ENCODE measurements around the gene RYR1. TPM values are rescaled to one million over a fixed set of nuclear protein-coding genes. Genes with fewer than 3 reads are reported as not detected.
"Not testable (repeated sequence)": the region's sequence is repeated elsewhere in the genome, so short reads cannot be mapped to it uniquely, and the experiment has no call there.

The RYR1 gene
- total RNA-seq, 2 experiments from 2014 or later, result 2.0 to 3.1 TPM

- peaks cover 47% of the 10 kb centered on the region for H3K36me3 Mint-ChIP-seq (ENCODE audit: low read depth)
- intact Hi-C loops (cut with DNase I, micrococcal nuclease), result loop anchor here (1.0 to 5.0 kb wide), 15 partner anchors 15 to 771 kb away; partner anchors contain the start of genes PSMD8 (in 2 of the 2), ACTN4 (in 1 of the 2), ECH1 (in 1 of the 2) and FAM98C (in 1 of the 2)
- ATAC-seq (no peak), DNase-seq (no peak)
- peak overlapping the region; percentile 99 for H3K27ac Mint-ChIP-seq
- peaks cover 40% of the 10 kb centered on the region for H3K4me1 Mint-ChIP-seq
- H3K4me3 Mint-ChIP-seq, result peak overlapping the region; percentile 100
- POLR2A ChIA-PET, result interaction anchor here (0.6 to 1.4 kb wide), 10 partner anchors 15 to 311 kb away, joined by 3 to 12 read pairs (median 4); partner anchors contain the start of genes ACTN4, ECH1, FAM98C and MRPS12
- H3K27me3 Mint-ChIP-seq, result no peaks in the 10 kb centered on the region
- CTCF ChIA-PET, result interaction anchor here (0.6 to 3.6 kb wide), 14 partner anchors 10 to 313 kb away, joined by 3 to 31 read pairs (median 4); partner anchors contain the start of genes ACTN4 and FAM98C
- H3K9me3 Mint-ChIP-seq (ENCODE audit: low read depth), result no peaks in the 10 kb centered on the region
Observed at GRCh38 chr19:38619361-38620174, 186.1 kb downstream of the RYR1 start.

GRCh38 chr19:38624822-38625221 is 191.3 kb downstream of the RYR1 start:
- H3K36me3 Mint-ChIP-seq (ENCODE audit: low read depth), result peaks cover 55% of the 10 kb centered on the region
- H3K4me1 Mint-ChIP-seq, result peaks cover 9% of the 10 kb centered on the region
- no peaks in the 10 kb centered on the region for H3K9me3 Mint-ChIP-seq (ENCODE audit: low read depth)
- no peak overlapping the region for H3K4me3 Mint-ChIP-seq
- ChIA-PET POLR2A (no interaction called here), CTCF (interaction anchor here (0.5 to 1.2 kb wide), 3 partner anchors 10 to 352 kb away, joined by 3 to 5 read pairs (median 4); no protein-coding TSS in a partner anchor)
- no peak for DNase-seq
- ATAC-seq, result no peak
- intact Hi-C loops (cut with DNase I, micrococcal nuclease), result no loop called here
- H3K27me3 Mint-ChIP-seq, result no peaks in the 10 kb centered on the region
- no peak overlapping the region for H3K27ac Mint-ChIP-seq

GRCh38 chr19:38626401-38626800 is 192.9 kb downstream of the RYR1 start:
- Mint-ChIP-seq H3K4me1 (peaks cover 2% of the 10 kb centered on the region), H3K27ac (peak overlapping the region; percentile 65), H3K27me3 (no peaks in the 10 kb centered on the region), H3K4me3 (no peak overlapping the region), H3K36me3 (ENCODE audit: low read depth) (peaks cover 55% of the 10 kb centered on the region), H3K9me3 (ENCODE audit: low read depth) (no peaks in the 10 kb centered on the region)
- DNase-seq (no peak), ATAC-seq (no peak)
- POLR2A ChIA-PET, result no interaction called here
- CTCF ChIA-PET, result no interaction called here
- intact Hi-C loops (cut with DNase I, micrococcal nuclease), result no loop called here

GRCh38 chr19:38629568-38629967 is 196.1 kb downstream of the RYR1 start:
- no peak for ATAC-seq
- CTCF ChIA-PET, result interaction anchor here (0.6 to 1.0 kb wide), 3 partner anchors 11 to 117 kb away, joined by 3 to 5 read pairs (median 3); partner anchors contain the start of gene EIF3K
- intact Hi-C loops (cut with DNase I, micrococcal nuclease), result no loop called here
- Mint-ChIP-seq H3K9me3 (ENCODE audit: low read depth) (no peaks in the 10 kb centered on the region), H3K4me1 (peaks cover 2% of the 10 kb centered on the region), H3K27me3 (no peaks in the 10 kb centered on the region), H3K36me3 (ENCODE audit: low read depth) (peaks cover 43% of the 10 kb centered on the region), H3K4me3 (no peak overlapping the region), H3K27ac (peak overlapping the region; percentile 33)
- no peak for DNase-seq
- POLR2A ChIA-PET, result no interaction called here

GRCh38 chr19:38631301-38631700 is 197.8 kb downstream of the RYR1 start:
- POLR2A ChIA-PET; CTCF ChIA-PET; H3K27me3 Mint-ChIP-seq; H3K4me3 Mint-ChIP-seq; intact Hi-C loops (cut with DNase I, micrococcal nuclease); H3K27ac Mint-ChIP-seq; DNase-seq; ATAC-seq; H3K9me3 Mint-ChIP-seq (ENCODE audit: low read depth): not testable (repeated sequence)
- H3K36me3 Mint-ChIP-seq (ENCODE audit: low read depth), result peaks cover 45% of the 10 kb centered on the region
- peaks cover 15% of the 10 kb centered on the region for H3K4me1 Mint-ChIP-seq

- H3K27me3 Mint-ChIP-seq; intact Hi-C loops (cut with DNase I, micrococcal nuclease); DNase-seq; H3K4me3 Mint-ChIP-seq; H3K27ac Mint-ChIP-seq; H3K9me3 Mint-ChIP-seq (ENCODE audit: low read depth); ATAC-seq; POLR2A ChIA-PET: not testable (repeated sequence)
- peaks cover 43% of the 10 kb centered on the region for H3K36me3 Mint-ChIP-seq (ENCODE audit: low read depth)
- peaks cover 21% of the 10 kb centered on the region for H3K4me1 Mint-ChIP-seq
- CTCF ChIA-PET, result interaction anchor here (0.8 kb wide), 1 partner anchor 116 kb away, joined by 7 read pairs; no protein-coding TSS in a partner anchor
Observed at GRCh38 chr19:38631811-38632475, 198.5 kb downstream of the RYR1 start.

- Mint-ChIP-seq H3K4me1 (peaks cover 28% of the 10 kb centered on the region), H3K4me3 (no peak overlapping the region), H3K27ac (no peak overlapping the region), H3K27me3 (no peaks in the 10 kb centered on the region), H3K9me3 (ENCODE audit: low read depth) (no peaks in the 10 kb centered on the region), H3K36me3 (ENCODE audit: low read depth) (peaks cover 42% of the 10 kb centered on the region)
- DNase-seq (no peak), ATAC-seq (no peak)
- ChIA-PET POLR2A (no interaction called here), CTCF (interaction anchor here (0.8 to 2.6 kb wide), 2 partner anchors 14 to 117 kb away, joined by 7 to 31 read pairs; partner anchors contain the start of genes EIF3K and MAP4K1)
- intact Hi-C loops (cut with DNase I, micrococcal nuclease), result no loop called here
Observed at GRCh38 chr19:38632476-38633213, 199.2 kb downstream of the RYR1 start.

- Mint-ChIP-seq H3K4me1 (peaks cover 28% of the 10 kb centered on the region), H3K9me3 (ENCODE audit: low read depth) (no peaks in the 10 kb centered on the region), H3K4me3 (no peak overlapping the region), H3K27me3 (no peaks in the 10 kb centered on the region), H3K27ac (peak overlapping the region; percentile 90), H3K36me3 (ENCODE audit: low read depth) (peaks cover 32% of the 10 kb centered on the region)
- POLR2A ChIA-PET, result interaction anchor here (0.7 to 1.0 kb wide), 4 partner anchors 12 to 232 kb away, joined by 3 to 4 read pairs (median 4); partner anchors contain the start of genes ACTN4, EIF3K and FAM98C
- intact Hi-C loops (cut with DNase I, micrococcal nuclease), result loop anchor here (1.0 kb wide), 4 partner anchors 16 to 232 kb away; partner anchors contain the start of genes FAM98C (in 2 of the 2) and EIF3K (in 1 of the 2)
- ATAC-seq (no peak), DNase-seq (peak; percentile 84)
- CTCF ChIA-PET, result interaction anchor here (0.5 to 3.5 kb wide), 36 partner anchors 9 to 625 kb away, joined by 3 to 32 read pairs (median 4); partner anchors contain the start of genes ACTN4, ECH1, EIF3K and FAM98C
Observed at GRCh38 chr19:38634757-38635482, 201.4 kb downstream of the RYR1 start.

GRCh38 chr19:38635483-38636399 is 202.2 kb downstream of the RYR1 start:
- ATAC-seq (no peak), DNase-seq (no peak)
- H3K36me3 Mint-ChIP-seq (ENCODE audit: low read depth), result peaks cover 30% of the 10 kb centered on the region
- H3K4me3 Mint-ChIP-seq, result no peak overlapping the region
- no peaks in the 10 kb centered on the region for H3K27me3 Mint-ChIP-seq
- POLR2A ChIA-PET, result interaction anchor here (0.7 kb wide), 1 partner anchor 17 kb away, joined by 4 read pairs; the partner anchor contains the start of gene EIF3K
- intact Hi-C loops (cut with DNase I, micrococcal nuclease), result loop anchor here in 1 of 2 experiments (2.0 kb wide), 1 partner anchor 295 kb away; the partner anchor contains the start of genes MRPS12 and SARS2
- H3K9me3 Mint-ChIP-seq (ENCODE audit: low read depth), result no peaks in the 10 kb centered on the region
- H3K4me1 Mint-ChIP-seq, result peaks cover 28% of the 10 kb centered on the region
- H3K27ac Mint-ChIP-seq, result peak overlapping the region; percentile 19
- CTCF ChIA-PET, result interaction anchor here (0.6 to 3.5 kb wide), 20 partner anchors 8 to 293 kb away, joined by 3 to 32 read pairs (median 4); partner anchors contain the start of genes ACTN4, ECH1, EIF3K and FAM98C

Data from activated CD4-positive, alpha-beta T cell treated with anti-CD3 and anti-CD28 coated beads for 36 hours (primary cell).